ENCODE data around the gene UPK3B.
"Not testable (repeated sequence)": the region's sequence is repeated elsewhere in the genome, so short reads cannot be mapped to it uniquely, and the experiment has no call there.

GRCh38 chr7:76465950-76466349 is 44.4 kb upstream of the UPK3B start:
- TF ChIP-seq CTCF (conservative IDR thresholded peaks at IDR 0.05; ENCODE audit: low read depth, low read length); EZH2phosphoT487 (IDR thresholded peaks at IDR 0.05; ENCODE audit: borderline replicate concordance, low read length): not testable (repeated sequence)
